Lower lobe of right lung (tissue), 2 donors: Measurements from ENCODE around the gene NOX5. TPM values are rescaled to one million over a fixed set of nuclear protein-coding genes. Genes with fewer than 3 reads are reported as not detected.

Source experiments
- ATAC-seq, 2 donors: fragments of 200-7000 bp; cut with Tn5 transposase; one replicate each; pipeline ENCODE4 v1.9.1; 2020 to 2022; ENCODE audit warnings: mild to moderate bottlenecking in 2 of 2, moderate library complexity in 2 of 2
- DNase-seq: peaks from one replicate; pipeline ENCODE4 v3.0.0-alpha.2; 2020
- H3K27ac ChIP-seq: fragments of 200-600 bp; one replicate; pipeline ENCODE4 v1.8.0; 2022
- H3K27me3 ChIP-seq: fragments of 200-600 bp; one replicate; pipeline ENCODE4 v1.8.0; 2022; ENCODE audit warnings: low read depth
- H3K36me3 ChIP-seq: fragments of 200-600 bp; one replicate; pipeline ENCODE4 v1.8.0; 2022; ENCODE audit warnings: mild to moderate bottlenecking
- H3K4me1 ChIP-seq: fragments of 200-600 bp; one replicate; pipeline ENCODE4 v1.8.0; 2022
- H3K4me3 ChIP-seq: fragments of 200-600 bp; one replicate; pipeline ENCODE4 v1.8.0; 2022; ENCODE audit warnings: mild to moderate bottlenecking
- H3K9me3 ChIP-seq: fragments of 200-600 bp; one replicate; pipeline ENCODE4 v1.8.0; 2022
- intact Hi-C: fragments of 100-400 bp; cut with DNase I; formaldehyde crosslinking; loops from one replicate; pipeline ENCODE4 v1.11.0; 2022
- total RNA-seq: library from RNA; stranded (reverse); fragmentation: NEBNext Ultra II Directional; extraction: Animal tissue kit (Norgen Biotek cat#: 25700); gene quantifications from one replicate; pipeline ENCODE4 v1.2.1, GENCODE V29; 2021
- TF ChIP-seq, protein P1 (sequence below): fragments of 200-600 bp; IDR thresholded peaks from one replicate; pipeline ENCODE4 v1.8.0; 2022; ENCODE audit warnings: antibody characterized with exemption, mild to moderate bottlenecking
- donor health status: DM: no; HTN: yes; CAD: no; lungs with severe emphysema.

NOX5 gene
- total RNA-seq, 1 donor from 2014 or later = not detected

DNA sequence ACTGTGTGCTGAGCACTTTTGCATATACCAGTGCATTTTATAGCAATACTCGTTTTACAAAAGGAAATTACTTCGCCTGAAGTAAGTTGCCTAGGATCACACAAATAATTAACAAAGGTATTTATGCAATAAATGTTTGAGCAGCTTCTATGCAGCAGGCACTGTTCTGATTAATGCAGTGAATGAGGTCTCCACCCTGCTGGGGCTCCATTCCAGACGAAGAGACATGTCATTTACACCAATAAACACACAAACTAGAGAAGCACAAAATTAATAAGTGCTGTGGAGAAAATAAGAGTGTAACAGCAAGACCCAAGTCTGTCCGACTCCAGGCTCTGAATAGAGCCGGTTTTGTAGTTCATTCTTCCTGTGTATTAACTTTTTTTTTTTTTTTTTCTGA is 17.5 kb downstream of the NOX5 start:
- Histone ChIP-seq H3K27me3 (peaks cover 20% of the 10 kb centered on the region), H3K36me3 (no peaks in the 10 kb centered on the region), H3K27ac (no peak overlapping the region), H3K4me1 (peaks cover 9% of the 10 kb centered on the region), H3K9me3 (no peaks in the 10 kb centered on the region), H3K4me3 (peak overlapping the region; percentile 45)
- ATAC-seq (no peak), DNase-seq (no peak)
- TF ChIP-seq, protein P1, sequence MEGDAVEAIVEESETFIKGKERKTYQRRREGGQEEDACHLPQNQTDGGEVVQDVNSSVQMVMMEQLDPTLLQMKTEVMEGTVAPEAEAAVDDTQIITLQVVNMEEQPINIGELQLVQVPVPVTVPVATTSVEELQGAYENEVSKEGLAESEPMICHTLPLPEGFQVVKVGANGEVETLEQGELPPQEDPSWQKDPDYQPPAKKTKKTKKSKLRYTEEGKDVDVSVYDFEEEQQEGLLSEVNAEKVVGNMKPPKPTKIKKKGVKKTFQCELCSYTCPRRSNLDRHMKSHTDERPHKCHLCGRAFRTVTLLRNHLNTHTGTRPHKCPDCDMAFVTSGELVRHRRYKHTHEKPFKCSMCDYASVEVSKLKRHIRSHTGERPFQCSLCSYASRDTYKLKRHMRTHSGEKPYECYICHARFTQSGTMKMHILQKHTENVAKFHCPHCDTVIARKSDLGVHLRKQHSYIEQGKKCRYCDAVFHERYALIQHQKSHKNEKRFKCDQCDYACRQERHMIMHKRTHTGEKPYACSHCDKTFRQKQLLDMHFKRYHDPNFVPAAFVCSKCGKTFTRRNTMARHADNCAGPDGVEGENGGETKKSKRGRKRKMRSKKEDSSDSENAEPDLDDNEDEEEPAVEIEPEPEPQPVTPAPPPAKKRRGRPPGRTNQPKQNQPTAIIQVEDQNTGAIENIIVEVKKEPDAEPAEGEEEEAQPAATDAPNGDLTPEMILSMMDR = no peak
- intact Hi-C loops = no loop called here

DNA sequence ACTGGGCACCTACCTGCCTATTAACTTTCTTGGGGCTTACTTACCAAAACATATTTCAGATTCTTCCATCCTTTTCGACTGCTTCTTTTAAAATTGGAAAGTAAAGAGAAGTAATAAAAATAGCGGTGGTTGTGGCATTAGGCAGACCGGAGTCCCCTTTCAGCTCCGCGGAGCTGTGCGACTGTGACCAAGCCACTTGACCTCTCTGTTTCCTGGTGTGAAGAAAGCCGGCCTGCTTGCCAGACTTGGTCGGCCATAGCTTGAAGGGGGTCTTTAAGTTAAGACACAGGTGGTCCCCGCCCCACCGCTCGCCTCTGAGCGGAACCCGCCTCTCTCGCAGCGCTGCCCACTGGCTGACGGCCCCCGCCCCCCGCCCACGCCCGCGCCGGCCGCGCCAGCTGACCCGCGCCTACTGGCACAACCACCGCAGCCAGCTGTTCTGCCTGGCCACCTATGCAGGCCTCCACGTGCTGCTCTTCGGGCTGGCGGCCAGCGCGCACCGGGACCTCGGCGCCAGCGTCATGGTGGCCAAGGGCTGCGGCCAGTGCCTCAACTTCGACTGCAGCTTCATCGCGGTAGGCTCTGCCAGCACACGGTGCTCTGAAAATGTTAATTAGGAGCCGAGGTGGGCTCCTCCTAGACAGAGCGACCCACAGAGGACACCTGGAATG is 18.3 kb downstream of the NOX5 start:
- peaks cover 9% of the 10 kb centered on the region for H3K4me1 ChIP-seq
- TF ChIP-seq, protein P1 = no peak
- H3K9me3 ChIP-seq = no peaks in the 10 kb centered on the region
- intact Hi-C loops = no loop called here
- H3K4me3 ChIP-seq = no peak overlapping the region
- ATAC-seq (no peak), DNase-seq (no peak)
- no peak overlapping the region for H3K27ac ChIP-seq
- H3K27me3 ChIP-seq = peaks cover 20% of the 10 kb centered on the region
- H3K36me3 ChIP-seq = no peaks in the 10 kb centered on the region

DNA sequence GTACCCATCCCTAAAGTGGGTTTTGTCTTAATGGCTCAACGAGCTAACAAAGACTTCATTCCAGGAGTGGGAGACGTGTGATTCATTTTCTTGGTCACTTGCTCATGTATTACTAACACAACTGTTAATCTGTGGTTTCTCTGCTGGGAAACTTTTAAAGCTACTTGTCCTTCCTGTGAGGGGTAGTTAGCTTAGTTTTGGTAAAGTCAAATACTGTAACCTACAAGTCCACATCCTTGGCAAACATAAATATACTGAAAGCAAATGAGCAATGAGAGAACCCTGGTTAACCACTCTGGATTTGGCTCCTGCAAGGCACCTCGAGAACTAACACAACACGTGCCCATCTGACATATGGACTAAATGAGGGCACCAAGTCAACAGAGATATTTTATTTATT is 19.9 kb downstream of the NOX5 start:
- intact Hi-C loops = no loop called here
- no peaks in the 10 kb centered on the region for H3K9me3 ChIP-seq
- ATAC-seq (no peak), DNase-seq (no peak)
- H3K4me1 ChIP-seq = peaks cover 9% of the 10 kb centered on the region
- H3K4me3 ChIP-seq = no peak overlapping the region
- H3K27ac ChIP-seq = no peak overlapping the region
- H3K27me3 ChIP-seq = peaks cover 20% of the 10 kb centered on the region
- no peaks in the 10 kb centered on the region for H3K36me3 ChIP-seq
- TF ChIP-seq, protein P1 = no peak

DNA sequence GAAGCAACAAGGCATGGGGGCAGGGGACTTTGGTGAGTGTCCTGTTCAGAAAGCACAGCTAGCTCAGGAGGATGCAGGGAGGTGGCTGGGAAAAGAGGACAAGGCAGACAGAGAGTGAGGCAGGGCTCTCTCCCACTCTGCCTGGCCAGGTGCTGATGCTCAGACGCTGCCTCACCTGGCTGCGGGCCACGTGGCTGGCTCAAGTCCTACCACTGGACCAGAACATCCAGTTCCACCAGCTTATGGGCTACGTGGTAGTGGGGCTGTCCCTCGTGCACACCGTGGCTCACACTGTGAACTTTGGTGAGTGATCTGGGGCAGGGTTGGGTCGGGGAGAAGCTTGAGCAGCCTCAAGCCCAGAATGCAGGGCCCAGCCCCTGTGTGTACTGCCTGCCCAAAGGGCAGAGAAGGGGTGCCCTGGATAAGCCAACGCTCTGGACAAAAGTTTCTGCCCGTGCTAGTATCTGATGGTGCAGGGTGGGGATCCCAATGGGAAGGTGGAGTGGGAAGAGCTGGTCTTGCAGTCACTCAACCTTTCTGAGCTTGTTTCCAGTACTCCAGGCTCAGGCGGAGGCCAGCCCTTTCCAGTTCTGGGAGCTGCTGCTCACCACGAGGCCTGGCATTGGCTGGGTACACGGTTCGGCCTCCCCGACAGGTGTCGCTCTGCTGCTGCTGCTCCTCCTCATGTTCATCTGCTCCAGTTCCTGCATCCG is 20.9 kb downstream of the NOX5 start:
- intact Hi-C loops = no loop called here

DNA sequence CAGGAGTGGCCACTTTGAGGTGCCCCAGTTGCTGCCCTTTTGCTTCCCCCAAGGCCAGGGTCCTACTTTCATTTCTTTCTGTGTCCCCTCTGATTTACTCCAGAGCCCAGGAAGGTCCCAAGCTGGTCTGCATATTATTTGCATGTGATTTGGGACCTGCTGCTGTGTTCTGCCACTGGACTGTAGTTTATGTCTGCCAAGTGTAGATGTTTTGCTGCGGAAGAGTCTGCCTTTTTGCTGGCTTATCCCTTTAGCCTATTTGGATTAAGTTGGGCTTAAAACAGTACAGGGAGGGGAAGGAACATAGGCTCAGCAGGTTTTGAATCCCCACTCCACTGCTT is 21.4 kb downstream of the NOX5 start:
- Histone ChIP-seq H3K27ac (no peak overlapping the region), H3K27me3 (peaks cover 20% of the 10 kb centered on the region), H3K9me3 (no peaks in the 10 kb centered on the region), H3K36me3 (no peaks in the 10 kb centered on the region), H3K4me3 (no peak overlapping the region), H3K4me1 (peaks cover 9% of the 10 kb centered on the region)
- TF ChIP-seq, protein P1 = no peak
- DNase-seq = no peak
- no peak for ATAC-seq
- intact Hi-C loops = no loop called here

More for the DNA sequence above, 20.9 kb downstream of the NOX5 start:
- no peak overlapping the region for H3K27ac ChIP-seq
- no peak overlapping the region for H3K4me3 ChIP-seq
- TF ChIP-seq, protein P1 = no peak
- no peaks in the 10 kb centered on the region for H3K9me3 ChIP-seq
- peaks cover 20% of the 10 kb centered on the region for H3K27me3 ChIP-seq
- DNase-seq (no peak), ATAC-seq (no peak)
- peaks cover 9% of the 10 kb centered on the region for H3K4me1 ChIP-seq
- H3K36me3 ChIP-seq = no peaks in the 10 kb centered on the region
